Measurements from ENCODE around the gene EIPR1.
"Not testable (repeated sequence)": the region's sequence is repeated elsewhere in the genome, so short reads cannot be mapped to it uniquely, and the experiment has no call there.

Gene EIPR1

DNA sequence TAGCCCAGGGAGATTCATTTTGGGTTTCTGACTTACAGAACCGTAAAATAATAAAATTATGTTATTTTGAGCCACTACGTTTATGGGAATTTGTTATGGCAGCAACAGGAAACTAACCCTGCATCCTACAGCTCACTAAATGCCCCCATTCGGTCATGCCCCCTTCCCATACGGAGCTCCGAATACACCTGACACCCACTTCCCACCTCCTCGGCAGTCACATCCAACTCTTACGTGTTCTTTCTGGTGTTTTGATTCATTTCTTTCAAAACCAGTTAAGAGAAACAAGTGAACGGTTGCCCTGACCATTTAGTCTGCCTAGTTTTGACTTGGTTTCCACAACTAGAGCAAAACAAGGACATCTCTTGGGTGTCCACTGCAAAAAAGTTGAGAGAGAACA, 19.7 kb downstream of the EIPR1 start:
- no peak for DNase-seq (ENCODE audit: low read depth)

DNA sequence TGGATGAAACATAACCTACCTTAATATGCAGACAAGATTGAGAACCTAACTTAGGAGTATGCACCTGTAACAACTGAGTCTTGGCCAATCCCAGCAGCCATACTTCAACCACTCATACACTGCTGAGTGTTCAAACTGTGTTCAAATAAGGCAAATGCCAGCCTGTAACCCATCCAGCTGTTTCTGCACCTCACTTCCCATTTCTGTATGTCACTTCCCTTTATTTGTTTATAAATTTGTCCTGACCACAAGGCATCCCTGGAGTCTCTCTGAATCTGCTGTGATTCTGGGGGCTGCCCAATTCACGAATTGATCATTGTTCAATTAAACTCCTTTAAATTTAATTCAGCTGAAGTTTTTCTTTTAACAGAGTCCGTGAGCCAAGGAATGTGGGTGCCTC, 20.2 kb downstream of the EIPR1 start:
- not testable (repeated sequence) for DNase-seq (ENCODE audit: low read depth)

DNA sequence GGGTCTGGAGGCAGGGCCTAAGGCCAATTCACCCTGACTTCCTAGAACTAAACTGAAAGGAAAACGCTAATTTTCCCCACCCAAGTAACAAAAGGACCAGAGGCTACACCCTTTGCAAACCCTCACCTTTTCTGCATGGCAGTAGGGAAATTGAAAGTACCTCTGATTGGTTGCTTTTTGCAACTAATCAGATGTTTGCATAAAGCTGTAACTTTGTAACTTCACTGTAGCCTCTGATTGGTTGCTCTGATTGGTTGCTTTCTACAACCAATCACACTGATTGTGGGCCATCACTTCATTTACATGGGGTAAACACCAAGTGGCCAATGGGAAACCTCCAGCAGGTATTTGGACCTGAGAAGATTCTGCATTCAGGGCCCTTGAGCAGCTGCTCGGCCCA, 20.8 kb downstream of the EIPR1 start:
- DNase-seq (ENCODE audit: low read depth) = no peak

DNA sequence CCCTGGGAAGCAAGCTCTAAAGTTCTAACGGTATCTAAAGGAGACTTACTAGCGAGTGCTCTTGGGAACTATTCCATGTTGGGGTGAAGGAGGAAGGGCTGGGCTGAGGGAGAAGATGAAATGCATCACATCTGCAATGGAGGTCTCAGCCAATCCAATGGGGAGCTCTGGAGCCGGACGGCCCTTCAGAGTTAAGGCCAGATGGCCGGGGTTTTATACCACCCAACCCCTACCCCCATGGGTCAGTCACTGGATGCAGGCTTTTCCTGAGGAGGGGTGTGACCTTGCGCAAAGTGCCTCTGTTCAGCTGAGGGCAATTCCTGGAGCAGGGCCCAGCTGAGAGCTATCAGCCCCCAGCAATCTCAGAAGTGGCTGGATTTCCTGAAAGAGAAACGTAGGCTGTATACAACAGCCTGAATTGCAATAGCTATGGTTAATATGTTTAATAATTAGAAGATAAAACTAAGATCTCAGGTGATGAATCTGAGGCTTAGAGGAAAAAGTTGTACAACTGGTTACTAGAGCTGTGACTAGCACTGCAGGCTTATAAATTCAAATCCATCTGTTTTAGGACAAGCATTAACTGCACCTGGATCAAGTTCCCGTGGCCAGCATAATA, 21.6 kb downstream of the EIPR1 start:
- no peak for DNase-seq (ENCODE audit: low read depth)

DNA sequence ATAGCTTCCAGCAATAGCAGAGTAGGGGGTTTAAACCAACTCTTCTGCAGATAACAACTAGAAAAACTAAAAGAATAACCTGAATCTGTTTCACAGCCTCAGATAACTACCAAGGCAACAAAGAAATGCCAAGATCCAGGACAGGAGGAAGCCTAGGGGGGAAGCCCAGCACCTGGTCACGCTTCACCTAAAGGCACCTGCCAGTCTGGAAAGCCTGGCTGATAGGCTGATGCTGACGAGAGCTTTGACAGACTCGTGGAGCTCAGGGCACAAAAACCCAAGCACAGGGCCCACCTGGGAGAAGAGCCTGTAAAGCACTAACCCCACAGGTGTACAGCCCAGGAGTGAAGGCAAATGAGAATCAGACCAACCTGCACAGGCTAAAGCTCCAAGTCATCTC, 22.6 kb downstream of the EIPR1 start:
- no peak for DNase-seq (ENCODE audit: low read depth)

DNA sequence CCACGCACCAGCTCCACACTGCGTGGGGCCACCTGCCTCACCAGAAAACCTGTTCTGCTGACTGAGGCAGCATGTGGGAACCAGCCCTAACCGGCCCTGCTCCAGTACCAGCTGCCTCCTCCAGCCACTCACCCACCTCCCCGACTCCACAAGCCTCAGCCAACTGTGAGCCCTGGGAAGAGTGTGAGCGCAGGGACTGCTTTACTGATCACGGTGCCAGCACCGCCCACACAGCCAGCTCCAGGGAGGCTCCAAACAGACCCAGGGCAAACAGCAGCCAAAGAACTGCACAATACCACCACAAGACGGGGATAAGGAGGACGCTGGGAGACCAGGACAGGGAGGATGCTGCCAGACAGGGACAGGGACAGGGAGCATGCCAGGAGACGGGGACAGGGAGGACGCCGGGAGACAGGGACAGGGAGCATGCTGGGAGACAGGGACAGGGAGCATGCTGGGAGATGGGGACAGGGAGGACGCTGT, 28.4 kb downstream of the EIPR1 start:
- DNase-seq (ENCODE audit: low read depth) = no peak

DNA sequence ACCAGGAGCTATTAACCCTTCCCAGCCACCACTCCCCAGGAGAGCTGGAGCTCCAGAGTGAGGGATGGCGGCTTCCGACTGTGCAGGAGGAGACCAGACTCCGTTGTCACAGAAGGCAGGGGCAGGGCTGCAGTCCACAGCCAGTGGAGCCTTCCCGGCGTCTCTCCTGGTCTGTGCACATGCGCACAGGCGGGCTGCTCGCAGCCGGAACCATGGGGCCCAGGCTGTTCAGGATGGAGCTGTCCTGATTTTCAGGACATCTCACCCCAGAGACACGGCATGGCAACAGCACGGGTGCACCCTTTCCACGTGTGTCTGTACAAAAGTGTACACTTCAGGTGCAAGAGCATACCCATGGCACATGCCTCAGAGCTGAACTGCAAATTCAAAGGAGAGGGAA, 28.9 kb downstream of the EIPR1 start:
- DNase-seq (ENCODE audit: low read depth) = no peak

DNA sequence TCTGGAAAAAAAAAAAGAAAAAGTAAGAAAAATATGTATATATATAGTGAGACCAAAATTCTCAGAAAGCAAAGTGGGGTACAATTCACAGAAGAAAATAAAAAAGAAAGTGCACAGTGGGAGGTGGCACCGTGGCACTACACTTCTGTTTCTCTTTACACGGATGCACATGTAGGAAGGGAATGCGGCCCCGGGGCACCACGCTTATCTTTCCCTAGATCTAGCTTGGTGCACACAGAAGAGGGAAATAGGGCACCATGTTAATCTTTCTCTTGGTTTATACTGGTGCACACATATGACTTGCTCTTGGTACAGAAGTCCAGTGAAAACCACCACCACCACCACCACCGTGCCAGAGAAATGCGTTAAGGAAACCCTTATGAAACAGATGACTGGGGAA, 32.0 kb downstream of the EIPR1 start:
- no peak for DNase-seq (ENCODE audit: low read depth)

DNA sequence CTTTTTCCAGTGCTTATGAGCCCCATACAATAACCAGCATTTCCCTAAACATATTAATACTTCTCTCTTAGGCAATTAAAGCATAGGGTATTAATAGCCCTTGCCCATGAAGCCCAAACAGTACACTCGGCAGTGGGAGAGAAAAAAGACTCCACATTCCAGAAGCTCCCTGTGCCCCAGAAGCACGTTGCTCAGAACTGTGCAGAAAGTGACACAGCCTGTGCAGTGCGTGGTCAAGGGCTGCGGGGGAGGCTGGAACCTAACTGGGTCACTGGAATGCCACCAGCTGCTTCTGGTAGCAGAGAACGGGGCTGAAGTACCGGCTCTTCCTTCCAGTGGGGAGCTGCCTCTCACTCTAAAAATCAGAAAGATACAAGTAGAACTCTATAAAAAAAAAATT, 32.7 kb downstream of the EIPR1 start:
- no peak for DNase-seq (ENCODE audit: low read depth)

DNA sequence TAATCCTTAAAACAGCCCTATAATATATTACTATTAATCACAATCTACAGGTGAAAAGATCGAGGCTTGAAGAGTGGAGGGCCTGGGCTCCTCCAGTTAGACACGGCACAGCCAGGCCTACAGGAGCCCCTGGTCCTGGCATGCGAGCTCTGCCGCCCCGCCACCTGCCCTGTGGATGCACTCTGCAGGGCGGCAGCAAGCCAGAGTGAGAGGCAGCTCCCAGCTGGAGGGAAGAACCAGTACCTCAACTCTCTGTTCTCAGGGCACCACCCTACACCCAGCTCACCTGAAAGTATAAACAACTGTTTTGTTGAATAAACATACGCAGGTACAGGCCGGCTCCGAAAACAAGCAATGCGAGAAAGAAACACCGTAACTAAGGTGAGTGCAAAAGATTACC, 34.6 kb downstream of the EIPR1 start:
- no peak for DNase-seq (ENCODE audit: low read depth)

DNA sequence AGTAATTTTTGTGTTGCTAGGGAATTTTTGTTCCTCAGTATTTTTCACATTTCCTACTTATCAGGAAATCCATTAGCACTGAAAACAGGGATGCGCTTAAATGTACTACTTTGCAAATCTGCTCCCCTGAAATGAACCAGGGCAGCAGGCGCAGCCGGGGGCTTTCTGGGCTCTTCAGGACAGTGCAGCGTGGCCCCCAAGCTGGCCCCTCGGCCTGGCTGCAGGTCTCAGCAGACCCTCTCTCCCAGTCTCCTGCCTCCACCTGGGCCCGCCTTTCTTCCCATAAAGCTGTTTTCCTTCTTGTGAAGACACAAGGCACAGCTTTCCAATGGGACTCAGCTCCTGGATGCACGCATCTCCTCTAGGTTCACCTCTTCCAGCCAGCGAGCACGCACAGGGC, 35.3 kb downstream of the EIPR1 start:
- DNase-seq (ENCODE audit: low read depth) = no peak

DNA sequence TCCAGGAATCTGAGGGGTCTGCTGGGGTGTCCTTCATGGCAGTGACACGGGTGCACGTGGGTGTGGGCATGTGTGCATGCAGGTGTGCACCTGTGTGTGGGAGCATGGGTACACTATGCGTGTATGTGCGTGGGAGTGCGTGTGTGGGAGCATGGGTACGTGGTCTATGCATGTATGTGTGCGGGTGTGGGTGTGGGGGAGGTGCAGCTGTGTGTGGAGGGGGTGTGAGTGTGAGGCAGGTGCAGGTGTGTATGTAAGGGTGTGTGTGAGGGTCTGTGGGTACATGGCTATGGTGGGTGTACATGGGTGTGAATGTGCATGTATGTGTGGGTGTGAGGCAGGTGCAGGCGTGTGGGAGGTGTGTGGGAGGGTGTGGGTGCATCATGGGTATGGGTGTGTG, 36.3 kb downstream of the EIPR1 start:
- no peak for DNase-seq (ENCODE audit: low read depth)

DNA sequence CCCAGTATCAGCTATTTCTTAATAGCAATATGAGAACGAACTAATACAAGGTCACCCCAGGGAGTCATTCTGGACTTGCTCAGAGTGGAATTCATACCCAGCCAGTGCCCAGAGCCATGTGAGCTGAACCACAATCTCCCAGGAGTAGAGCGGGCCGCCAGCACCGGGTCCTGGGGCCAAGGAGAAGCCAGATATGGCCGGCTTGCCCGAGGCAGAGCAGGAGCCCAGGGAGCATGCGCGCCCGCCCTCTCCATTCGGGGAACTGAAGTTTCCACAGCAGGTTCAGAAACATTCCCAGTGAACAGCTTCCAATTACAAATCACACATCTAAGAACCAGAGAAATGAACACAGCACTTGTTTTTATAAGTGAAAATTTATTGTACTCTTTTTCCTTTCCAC, 37.5 kb downstream of the EIPR1 start:
- no peak for DNase-seq (ENCODE audit: low read depth)

DNA sequence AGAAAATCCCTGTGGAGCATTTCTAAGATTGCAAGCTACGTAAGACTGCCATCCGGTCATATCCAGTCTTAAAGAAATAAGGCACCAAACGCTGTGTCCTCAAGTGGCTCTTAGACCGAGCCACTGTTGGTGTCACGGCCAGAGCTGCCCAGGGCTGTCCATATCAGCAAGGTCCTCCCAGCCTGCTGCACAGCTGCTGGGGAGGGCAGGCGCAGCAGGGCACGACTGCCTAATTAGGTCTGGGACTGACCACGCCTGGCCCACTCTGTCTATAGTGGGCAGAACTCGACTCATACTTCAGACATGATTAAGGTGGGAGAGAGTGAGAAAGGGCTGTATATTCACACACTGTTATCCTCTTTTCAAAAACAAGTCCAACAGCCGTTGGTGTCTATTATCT, 39.3 kb downstream of the EIPR1 start:
- no peak for DNase-seq (ENCODE audit: low read depth)

DNA sequence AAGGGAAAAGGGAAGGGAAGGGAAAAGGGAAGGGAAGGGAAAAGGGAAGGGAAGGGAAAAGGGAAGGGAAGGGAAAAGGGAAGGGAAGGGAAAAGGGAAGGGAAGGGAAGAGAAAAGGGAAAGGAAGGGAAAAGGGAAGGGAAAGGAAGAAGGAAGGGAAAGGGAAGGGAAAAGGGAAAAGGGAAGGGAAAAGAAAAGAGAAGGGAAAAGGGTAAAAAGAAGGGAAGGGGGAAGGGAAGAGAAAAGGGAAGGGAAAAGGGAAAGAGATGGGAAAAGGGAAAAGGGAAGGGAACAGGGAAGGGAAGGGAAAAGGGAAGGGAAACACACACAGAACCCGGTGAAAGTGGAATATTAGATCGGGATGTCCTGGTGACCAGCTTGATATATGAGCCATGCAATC, 40.8 kb downstream of the EIPR1 start:
- no peak for DNase-seq (ENCODE audit: low read depth)

DNA sequence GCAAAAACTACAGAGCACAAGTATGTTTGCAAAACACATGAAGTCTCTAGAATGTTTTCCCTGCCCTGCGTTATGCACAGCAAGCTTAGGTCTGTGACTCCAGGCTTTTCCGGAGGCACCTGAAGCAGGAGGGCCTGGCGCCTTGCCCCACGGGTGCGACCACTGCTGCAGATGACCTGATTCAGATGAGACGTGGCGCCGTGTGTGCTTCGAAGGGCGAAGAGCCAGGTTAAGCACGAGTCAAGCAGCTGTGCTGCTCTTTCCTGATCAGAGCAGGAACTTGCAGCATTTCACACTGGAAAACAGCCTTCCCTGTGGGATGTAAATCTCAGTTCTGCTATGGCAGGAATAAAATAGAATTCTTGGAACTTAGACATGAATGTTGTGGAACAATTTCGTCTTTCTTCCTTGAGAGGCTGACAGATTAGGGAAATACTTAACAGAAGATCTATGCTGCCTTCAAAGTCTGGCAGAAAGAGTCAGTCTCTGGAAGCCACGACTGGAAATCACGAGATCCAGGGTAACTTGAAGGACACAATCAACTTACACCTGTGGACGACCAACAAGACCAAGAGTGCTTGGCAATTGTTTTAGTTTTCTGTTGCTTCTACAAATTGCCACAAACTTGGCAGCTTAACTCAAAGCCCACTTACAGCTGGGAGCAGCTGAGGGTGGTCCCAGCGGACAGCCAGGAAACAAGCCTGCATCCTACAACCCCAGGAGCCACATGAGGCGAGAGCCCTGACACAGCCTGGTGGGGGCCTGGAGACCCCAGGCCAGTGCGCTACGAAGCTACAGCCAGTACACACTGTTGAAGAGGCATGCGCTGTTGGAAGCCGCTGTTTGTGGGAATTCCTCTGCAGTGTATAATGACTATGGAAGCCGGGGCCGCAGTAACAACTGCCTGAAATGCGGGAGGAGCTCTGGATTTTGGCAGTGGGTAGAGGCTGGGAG, 42.9 kb downstream of the EIPR1 start:
- DNase-seq (ENCODE audit: low read depth) = no peak

DNA sequence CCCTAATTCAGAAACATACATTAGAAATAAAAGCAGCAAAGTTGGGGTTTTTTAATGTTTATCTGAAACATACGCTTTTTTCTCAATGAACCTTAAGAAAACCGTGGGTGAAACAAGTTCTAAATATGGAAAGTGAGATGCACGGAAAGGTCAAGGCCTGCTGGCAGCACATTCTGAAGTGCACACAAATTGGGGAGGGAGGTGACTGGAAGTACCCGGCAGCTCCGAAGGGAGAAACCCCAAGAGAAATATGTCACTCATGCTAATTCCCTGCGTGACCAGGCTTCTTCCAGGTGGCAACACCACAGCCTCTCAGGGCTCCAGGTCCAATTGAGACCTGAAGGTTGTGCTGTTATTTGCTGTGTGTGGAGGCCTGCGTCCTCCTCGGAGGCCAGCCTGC, 45.5 kb downstream of the EIPR1 start:
- no peak for DNase-seq (ENCODE audit: low read depth)

DNA sequence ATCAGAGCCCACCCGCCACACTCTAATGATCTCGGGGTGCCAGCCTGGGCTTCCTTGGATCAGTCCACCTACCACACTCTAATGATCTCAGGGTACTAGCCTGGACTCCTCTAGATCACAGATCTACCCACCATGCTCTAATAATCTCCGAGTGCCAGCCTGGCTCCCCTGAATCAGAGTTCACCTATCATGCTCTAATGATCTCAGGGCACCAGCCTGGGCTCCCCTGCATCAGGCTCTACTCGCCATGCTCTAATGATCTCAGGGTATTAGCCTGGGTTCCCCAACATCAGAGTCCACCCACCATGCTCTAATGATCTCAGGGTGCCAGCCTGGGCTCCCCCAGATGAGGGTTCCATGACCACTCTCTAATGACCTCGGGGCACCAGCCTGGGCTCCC, 48.1 kb downstream of the EIPR1 start:
- DNase-seq (ENCODE audit: low read depth) = no peak

DNA sequence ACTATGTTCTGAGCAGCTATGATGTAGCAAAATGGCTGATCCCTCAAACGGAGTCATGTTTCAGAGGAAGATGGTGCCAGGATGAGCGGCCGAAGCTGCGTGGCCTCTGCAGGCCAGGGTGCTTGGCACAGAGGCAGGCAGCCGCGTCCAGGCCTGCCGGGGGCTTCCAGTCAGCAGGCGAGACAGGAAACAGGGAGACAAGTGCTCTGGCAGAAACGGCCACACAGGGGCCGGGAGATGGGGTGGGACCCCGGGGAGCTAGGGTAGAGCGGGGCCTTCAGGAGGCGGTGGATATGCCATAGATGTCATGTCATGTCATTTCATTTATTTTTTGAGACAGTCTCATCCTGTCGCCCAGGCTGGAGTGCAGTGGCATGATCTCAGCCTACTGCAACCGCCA, 50.7 kb downstream of the EIPR1 start:
- DNase-seq (ENCODE audit: low read depth) = no peak

DNA sequence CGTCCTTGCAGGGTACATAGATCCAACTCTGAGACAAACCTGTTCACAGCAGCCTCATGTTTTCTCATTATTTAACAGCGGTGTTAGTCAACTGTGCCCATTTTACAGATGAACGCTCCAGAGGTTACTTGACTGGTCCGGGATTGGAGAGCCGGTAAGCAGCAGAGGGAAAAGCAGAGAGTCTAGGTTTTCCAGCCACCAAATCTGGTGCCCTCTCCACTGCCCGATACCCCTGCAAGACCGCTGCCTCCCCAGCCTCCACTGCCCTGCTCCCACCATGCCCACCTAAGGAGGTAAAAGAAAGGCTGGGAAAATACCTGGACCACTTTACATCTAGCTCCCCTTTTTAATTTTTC, 51.5 kb downstream of the EIPR1 start:
- DNase-seq (ENCODE audit: low read depth) = no peak

DNA sequence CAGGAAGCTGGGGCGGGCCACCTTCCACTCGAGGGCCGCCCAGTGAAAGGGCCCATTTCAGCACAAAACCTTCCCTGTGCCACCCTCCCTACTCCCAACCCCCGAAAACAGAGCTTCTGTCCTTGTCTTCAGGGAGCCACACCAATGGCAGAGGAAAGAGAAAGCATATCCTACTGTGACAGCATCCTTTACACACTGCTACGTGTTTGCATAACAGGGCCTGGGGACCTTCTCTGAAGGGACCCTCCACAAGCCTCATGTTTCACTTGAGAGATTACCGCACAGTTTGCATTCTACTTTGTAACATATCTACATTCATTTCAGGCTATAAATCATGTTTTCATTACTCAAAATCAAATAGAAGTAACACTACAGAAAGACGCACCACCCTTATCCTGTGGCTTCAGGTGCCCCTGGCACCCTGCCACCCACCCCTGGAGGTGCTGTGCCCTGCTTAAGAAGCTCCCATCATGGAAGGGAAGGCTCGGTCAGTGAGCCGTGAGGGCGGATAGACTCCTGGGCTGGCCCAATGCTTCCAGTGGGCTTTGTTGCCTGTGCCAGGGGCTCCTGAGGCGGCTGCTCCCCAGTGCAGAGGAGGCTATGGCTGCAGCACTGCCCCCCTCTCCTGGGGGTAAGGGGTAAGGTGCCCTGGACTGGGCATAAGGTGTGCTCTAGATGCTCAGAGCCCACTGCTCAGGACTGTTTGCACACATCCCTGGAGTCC, 52.0 kb downstream of the EIPR1 start:
- no peak for DNase-seq (ENCODE audit: low read depth)

DNA sequence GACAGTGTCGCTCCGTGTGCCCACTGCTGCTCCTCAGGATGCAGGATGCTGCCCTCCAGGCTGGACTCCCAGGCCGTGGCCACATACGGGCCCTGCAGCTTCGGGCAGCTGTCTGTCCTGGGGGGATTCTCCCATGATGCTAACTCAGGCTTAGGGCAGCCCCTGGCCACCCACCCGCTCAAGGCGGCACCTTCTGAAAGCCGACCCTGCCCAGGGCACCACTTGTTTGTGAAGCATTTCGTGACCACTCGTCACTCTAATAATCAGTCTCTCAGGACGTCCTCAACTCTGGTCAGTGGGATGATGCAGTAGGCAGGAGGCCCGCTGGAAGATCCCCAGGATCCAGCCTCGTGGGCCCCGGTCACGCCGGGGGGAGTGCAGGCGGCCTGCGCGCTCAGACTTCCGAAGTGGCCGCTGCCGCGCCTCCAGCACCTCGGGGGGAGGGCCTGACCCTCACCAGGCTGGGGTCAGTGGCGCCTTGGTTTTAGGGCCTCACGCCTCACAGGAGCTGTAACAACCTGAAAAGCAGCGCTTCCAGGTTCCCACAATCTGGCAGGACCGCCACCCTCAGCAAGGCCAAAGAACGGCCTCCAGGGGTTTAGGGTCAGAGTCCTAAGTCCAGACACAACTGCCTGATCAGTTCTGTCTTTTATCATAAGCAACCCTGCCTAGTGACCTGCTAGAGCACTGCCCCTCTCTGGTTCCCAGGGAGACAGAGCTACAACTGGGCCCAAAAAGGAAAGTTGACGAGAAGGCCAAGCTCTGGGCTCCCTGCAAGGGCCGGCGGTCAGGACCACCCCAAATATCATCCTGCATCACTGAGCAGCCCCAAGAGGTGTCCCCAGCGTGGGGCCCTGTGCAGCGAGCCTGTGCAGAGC, 53.0 kb downstream of the EIPR1 start:
- DNase-seq (ENCODE audit: low read depth) = no peak
